ENCODE data around the gene SLC25A21. TPM values are rescaled to one million over a fixed set of nuclear protein-coding genes. Genes with fewer than 3 reads are reported as not detected.

Gene SLC25A21
- total RNA-seq, 1 experiment from 2014 or later, result 2.1 TPM

- intact Hi-C loops (cut with micrococcal nuclease; ENCODE audit: unreplicated experiment) (no loop called here), in situ Hi-C loops (cut with HindIII; ENCODE audit: low pct_unique_long_range_greater_than_20kb, low sequenced_read_pairs) (no loop called here)
- no peaks in the 10 kb centered on the region for H3K9me3 ChIP-seq (ENCODE audit: control insufficient read depth, insufficient read depth, low read depth, low read length)
- no peak for ATAC-seq
- no peak for TF ChIP-seq POLR2AphosphoS5 (IDR thresholded peaks at IDR 0.05; ENCODE audit: low read depth, low read length)
- no peak for TF ChIP-seq CTCF (IDR thresholded peaks at IDR 0.05)
- no peak for TF ChIP-seq REST (IDR thresholded peaks at IDR 0.05; ENCODE audit: insufficient read depth in 1 of 2, low read depth in 2 of 2, low read length in 1 of 2)
- TF ChIP-seq TCF7L2 (IDR thresholded peaks at IDR 0.05; ENCODE audit: low read depth, low read length), result no peak
- TF ChIP-seq SIN3A (IDR thresholded peaks at IDR 0.05; ENCODE audit: borderline replicate concordance, insufficient read depth, low read depth, low read length), result no peak
- no peaks in the 10 kb centered on the region for H3K36me3 ChIP-seq (ENCODE audit: control insufficient read depth, insufficient read depth, low read length)
- POLR2A ChIA-PET, result no interaction called here
- no TSS peak for BruUV-seq (replicated peaks)
- no peaks in the 10 kb centered on the region; the same call in 1 of the 2 replicates for H3K4me1 ChIP-seq (ENCODE audit: control insufficient read depth, insufficient read depth, low read length)
- H3K4me3 ChIP-seq (ENCODE audit: low read depth in 2 of 2, low read length in 2 of 2), result no peak overlapping the region
- CTCF ChIA-PET, result no interaction called here
- H3K27ac ChIP-seq (ENCODE audit: low read length), result no peak overlapping the region
- no peak for DNase-seq (ENCODE audit: low read depth, low spot score)
- H3K27me3 ChIP-seq (ENCODE audit: control insufficient read depth, insufficient read depth, low read length), result no peaks in the 10 kb centered on the region
Observed at GRCh38 chr14:37087520-37087919, 84.9 kb downstream of the SLC25A21 start.

GRCh38 chr14:37083599-37083998, 88.8 kb downstream of the SLC25A21 start:
- no peak for DNase-seq (ENCODE audit: low read depth, low spot score)
- Histone ChIP-seq H3K9me3 (ENCODE audit: control insufficient read depth, insufficient read depth, low read depth, low read length) (no peaks in the 10 kb centered on the region), H3K27ac (ENCODE audit: low read length) (no peak overlapping the region), H3K27me3 (ENCODE audit: control insufficient read depth, insufficient read depth, low read length) (no peaks in the 10 kb centered on the region), H3K36me3 (ENCODE audit: control insufficient read depth, insufficient read depth, low read length) (no peaks in the 10 kb centered on the region), H3K4me1 (ENCODE audit: control insufficient read depth, insufficient read depth, low read length) (no peaks in the 10 kb centered on the region; the same call in 1 of the 2 replicates), H3K4me3 (ENCODE audit: low read depth in 2 of 2, low read length in 2 of 2) (no peak overlapping the region)
- TF ChIP-seq REST (IDR thresholded peaks at IDR 0.05; ENCODE audit: insufficient read depth in 1 of 2, low read depth in 2 of 2, low read length in 1 of 2), result no peak
- TF ChIP-seq TCF7L2 (IDR thresholded peaks at IDR 0.05; ENCODE audit: low read depth, low read length), result no peak
- TF ChIP-seq CTCF (IDR thresholded peaks at IDR 0.05), result no peak
- TF ChIP-seq SIN3A (IDR thresholded peaks at IDR 0.05; ENCODE audit: borderline replicate concordance, insufficient read depth, low read depth, low read length), result no peak
- no peak for TF ChIP-seq POLR2AphosphoS5 (IDR thresholded peaks at IDR 0.05; ENCODE audit: low read depth, low read length)
- in situ Hi-C loops (cut with HindIII; ENCODE audit: low pct_unique_long_range_greater_than_20kb, low sequenced_read_pairs), result no loop called here
- no peak for ATAC-seq
- CTCF ChIA-PET, result no interaction called here
- POLR2A ChIA-PET, result no interaction called here
- BruUV-seq (replicated peaks), result no TSS peak
- intact Hi-C loops (cut with micrococcal nuclease; ENCODE audit: unreplicated experiment), result no loop called here
